GM18520 (cell line): ENCODE data around the gene SH3BP2.

Source experiments
- ATAC-seq: cut with Tn5 transposase; IDR thresholded peaks from one replicate; pipeline ENCODE4 v1.9.1; 2021; ENCODE audit not compliant: unreplicated experiment

SH3BP2 gene, protein sequence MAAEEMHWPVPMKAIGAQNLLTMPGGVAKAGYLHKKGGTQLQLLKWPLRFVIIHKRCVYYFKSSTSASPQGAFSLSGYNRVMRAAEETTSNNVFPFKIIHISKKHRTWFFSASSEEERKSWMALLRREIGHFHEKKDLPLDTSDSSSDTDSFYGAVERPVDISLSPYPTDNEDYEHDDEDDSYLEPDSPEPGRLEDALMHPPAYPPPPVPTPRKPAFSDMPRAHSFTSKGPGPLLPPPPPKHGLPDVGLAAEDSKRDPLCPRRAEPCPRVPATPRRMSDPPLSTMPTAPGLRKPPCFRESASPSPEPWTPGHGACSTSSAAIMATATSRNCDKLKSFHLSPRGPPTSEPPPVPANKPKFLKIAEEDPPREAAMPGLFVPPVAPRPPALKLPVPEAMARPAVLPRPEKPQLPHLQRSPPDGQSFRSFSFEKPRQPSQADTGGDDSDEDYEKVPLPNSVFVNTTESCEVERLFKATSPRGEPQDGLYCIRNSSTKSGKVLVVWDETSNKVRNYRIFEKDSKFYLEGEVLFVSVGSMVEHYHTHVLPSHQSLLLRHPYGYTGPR

DNA sequence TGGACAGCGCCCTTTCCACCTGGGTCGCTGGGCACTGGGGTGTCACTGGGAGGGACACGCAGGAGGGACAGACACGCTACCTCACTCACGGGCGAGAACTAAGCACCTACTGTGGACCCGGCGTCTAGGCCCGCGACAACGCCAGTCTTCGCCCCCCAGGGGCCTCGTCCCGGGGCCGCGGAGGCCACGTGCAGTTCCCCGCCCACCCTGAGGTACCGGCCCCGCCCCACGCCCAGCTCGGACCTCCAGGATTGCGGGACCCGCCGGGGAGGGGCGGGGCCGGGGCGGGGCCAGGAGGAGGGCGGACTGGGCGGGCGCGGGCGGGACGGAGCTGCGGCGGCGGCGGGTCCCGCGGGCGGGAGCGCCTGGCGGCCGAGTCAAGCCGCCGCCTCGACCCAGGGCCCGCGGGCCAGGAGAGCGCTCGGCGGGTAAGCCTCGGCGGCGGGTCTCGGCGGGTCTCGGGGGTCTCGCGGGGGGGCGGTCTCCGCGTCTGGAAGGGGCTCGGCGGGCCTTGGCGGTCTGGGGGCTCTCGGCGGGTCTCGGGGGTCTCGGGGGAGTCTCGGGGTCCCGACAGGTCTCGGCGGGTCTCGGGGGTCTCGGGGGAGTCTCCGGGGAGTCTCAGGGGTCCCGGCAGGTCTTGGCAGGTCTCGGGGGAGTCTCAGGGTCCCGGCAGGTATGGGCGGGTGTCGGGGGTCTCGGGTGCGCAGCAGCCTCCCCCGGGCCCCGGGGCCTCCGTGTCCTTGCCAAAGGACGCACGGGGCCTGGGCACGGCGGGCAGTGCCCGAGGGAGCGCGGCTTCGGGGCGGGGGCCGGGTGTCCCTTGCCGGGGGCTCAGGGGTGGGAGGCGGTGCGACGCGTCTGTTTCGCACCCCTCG, at the start of gene SH3BP2:
SH3BP2 (plus strand) TSS at position 375 of the 875 bp plus-strand sequence. CDS start 27,533 bp downstream, outside the sequence.
- ATAC-seq, result no peak

- ATAC-seq, result no peak
Measured at GRCh38 chr4:2743518-2744445, 49.1 kb upstream of the SH3BP2 start.

GRCh38 chr4:2744576-2745270, 48.2 kb upstream of the SH3BP2 start:
- no peak for ATAC-seq

DNA sequence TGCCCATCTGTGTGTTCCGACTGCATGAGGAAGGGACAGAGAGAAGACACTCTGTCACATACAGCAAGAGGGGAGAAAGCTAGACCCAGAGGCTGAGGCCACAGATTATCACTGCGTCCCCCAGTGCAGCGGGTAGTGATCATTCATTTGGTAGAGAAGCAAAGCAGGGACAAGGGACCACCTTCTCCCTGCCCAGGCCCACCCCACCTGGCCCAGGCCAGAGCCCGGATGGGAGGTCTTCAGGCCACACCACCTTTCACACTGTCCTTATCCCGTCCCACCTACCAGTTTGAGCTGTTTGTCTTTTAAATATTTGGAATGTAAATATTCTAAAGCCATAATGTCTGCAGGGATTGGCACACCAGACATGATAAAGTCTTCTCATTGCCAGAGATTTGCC, 47.4 kb upstream of the SH3BP2 start:
- ATAC-seq, result no peak

- ATAC-seq, result peak; percentile 76
Measured at GRCh38 chr4:2745981-2746806, 46.7 kb upstream of the SH3BP2 start.

- ATAC-seq, result no peak
Measured at GRCh38 chr4:2746891-2747695, 45.8 kb upstream of the SH3BP2 start.

DNA sequence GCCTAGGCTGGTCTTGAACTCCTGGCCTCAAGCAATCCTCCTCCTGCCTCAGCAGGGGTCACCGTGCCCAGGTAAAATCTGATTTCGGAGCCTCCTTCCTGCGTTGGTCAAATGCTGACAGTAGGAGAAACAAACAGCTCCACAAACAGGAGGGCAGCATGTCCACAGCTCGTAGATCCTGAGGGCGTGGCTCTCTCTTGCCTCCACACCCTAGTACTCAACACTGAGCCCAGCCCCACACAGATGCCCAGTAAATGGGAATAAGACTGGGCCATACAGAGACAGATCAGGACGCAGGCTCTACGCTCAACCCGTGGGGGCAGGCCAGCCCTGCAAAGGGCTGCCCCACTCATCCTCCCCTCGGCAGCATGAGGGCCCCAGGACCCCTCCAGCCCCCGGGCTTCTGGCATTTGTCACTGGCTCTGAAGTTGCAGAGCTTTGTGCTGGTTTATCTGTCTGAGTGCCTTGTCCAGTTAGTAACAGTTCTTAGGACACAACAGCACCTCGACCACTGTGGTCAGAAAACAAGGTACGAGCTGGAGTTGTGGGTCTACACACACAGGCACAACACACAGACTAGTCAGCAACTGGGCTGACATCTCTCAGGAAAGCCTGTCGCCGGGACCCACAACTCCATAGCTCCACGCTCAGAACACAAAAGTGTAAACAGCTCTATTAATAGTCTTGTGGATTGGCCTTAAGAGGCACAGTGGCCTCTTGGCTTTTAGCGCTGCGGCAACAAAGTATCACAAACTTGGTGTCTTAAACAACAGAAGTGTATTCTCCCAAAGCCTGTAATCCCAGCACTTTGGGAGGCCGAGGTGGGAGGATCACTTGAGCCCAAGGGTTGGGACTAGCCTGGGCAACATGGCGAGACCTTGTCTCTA, 41.9 kb upstream of the SH3BP2 start:
- no peak for ATAC-seq

- ATAC-seq, result no peak
Measured at GRCh38 chr4:2753436-2753835, 39.4 kb upstream of the SH3BP2 start.

DNA sequence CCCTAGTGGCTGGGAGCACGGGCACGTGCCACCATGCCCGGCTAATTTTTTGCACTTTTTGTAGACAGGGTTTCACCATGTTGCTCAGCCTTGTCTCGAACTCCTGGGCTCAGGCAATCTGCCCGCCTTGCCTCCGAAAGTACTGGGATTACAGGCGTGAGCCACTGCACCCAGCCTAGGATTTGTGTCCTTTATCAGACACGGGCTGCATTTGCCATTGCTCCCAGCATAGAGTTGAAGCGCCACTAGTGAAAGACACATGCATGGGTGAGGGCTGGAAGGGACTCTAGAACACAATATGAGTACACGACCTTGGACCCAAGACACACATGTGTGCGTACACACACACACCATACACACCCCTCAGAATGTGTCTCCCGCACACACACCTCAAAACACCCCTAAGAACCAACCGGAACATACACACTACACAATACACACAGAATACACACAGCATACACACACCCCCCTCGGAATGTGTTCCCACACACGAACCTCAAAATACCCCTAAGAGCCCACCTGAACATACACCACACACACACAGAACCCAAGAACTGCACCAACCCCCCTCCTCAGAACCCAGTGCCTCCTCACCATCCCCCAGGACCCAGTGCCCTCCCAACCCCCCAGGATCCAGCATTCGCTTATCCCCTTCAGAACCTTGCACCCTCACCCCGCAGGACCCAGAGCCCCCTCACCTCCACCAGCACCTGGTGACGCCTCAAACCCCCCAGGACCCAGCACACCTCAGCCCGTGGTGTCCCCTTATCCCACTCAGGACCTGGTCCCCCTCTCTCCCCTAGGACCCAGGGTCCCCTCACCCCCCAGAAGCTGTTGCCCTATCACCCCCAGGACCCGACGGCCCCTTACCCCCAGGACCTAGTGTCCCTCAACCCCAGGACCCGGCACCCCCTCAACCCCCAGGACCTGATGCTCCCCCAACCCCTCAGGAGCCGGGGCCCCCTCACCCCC, 37.8 kb upstream of the SH3BP2 start:
- ATAC-seq, result no peak

DNA sequence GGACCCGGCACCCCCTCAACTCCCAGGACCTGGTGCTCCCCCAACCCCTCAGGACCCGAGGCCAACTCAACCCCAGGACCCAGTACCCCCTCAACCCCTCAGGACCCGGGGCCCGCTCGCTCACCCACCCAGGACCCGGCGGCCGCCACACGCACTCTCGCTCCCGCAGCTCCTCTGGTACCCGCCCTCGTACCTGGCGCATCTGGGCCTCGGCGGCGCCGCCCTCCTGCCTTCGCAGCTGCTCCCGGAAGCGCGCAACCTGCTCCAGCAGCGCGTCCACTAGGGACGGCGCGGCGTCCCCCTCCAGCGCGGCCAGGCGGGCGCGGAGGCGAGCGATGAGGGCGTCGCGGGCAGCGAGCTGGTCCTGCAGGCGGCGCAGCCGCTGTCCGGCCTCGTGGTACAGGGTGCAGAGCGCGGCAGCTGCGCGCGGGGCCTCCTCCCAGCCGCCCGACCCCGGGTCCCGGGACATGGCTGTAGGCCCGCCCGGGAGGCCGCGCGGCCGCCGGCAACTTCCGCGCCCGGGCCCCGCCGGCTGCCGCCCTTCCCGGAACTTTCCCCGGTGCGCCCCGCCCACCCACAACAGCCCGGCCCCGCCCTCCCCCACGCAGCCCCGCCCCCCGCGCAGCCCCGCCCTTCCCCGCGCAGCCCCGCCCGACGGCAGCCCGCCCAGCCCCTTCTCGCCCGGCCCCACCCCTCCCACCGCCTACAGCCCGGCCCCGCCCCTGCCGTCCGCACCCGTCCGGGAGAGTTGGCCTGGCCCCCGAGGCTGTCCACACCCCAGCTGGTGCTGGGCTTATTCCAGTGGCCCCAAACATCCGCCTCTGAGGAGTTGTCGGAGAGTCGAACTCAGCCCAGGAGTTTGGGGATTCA, 36.8 kb upstream of the SH3BP2 start, which contains the start of gene TNIP2:
TNIP2 (minus strand) TSS at position 516 of the 870 bp plus-strand sequence; CDS start at position 469, 47 bp downstream.
- peak; percentile 51 for ATAC-seq

DNA sequence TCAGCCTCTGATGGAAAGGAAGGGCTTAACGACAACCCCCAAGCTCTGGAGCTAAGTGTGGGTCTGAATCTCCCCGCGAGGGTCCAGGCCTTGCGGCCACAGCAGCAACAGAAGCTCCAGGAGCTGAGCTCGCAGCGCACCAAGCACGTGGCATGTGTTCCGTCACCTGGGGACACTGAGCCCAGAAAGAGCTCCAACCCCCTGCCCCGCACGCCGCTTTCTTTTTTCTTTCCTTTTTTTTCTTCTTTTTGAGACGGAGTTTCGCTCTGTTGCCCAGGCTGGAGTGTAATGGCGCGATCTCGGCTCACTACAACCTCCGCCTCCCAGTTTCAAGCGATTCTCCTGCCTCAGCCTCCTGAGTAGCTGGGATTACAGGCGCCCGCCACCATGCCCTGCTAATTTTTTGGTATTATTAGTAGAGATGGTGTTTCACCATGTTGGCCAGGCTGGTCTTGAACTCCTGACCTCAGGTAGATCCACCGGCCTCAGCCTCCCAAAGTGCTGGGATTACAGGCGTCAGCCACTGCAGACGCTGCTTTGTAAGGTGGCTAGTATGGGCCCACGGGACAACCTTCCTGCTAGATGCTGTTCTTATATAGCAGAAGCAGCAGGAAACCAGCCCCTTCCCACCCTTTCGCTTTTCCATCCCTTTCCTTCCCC, 36.1 kb upstream of the SH3BP2 start:
- ATAC-seq, result no peak

- no peak for ATAC-seq
Measured at GRCh38 chr4:2757426-2757825, 35.5 kb upstream of the SH3BP2 start.

DNA sequence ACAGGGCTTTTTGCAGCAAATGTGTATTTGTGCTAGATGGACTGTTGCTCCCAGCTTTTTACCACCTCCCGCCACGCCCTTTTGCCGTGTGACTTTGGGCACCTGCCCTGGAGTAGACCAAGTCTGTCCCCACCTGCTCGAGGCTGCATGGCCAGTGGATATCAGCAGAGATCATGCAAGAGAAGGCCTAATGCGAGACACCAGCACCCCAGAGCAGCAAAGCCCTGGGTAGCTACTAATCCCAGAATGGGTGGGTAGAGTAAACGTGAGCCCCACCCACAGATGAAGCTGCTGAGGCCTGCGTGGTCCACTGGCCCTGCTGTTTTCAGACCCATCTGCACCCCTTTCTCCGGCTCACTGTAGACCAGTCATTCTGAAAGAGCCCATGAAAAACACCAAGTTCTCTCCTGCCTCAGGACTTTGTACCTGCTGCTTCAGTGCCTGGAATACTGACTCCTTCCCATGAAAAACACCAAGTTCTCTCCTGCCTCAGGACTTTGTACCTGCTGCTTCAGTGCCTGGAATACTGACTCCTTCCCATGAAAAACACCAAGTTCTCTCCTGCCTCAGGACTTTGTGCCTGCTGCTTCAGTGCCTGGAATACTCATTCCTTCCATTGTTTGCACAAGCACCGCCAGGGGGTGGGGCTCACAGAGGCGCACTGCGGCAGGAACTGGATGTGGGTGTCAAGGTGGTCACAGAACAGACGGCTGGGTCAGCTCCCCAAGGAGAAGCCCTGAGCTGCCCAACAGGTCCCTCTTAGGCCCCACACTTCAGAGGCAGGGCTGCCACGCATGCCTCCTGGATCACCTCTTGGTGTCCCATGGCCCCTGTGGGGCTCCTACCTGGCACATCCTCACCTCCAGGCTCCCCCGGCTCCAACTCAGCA, 31.6 kb upstream of the SH3BP2 start:
- no peak for ATAC-seq

GRCh38 chr4:2762048-2762447, 30.8 kb upstream of the SH3BP2 start:
- ATAC-seq, result no peak
